Kasumi-1 (cell line): ENCODE results near the gene GDF9.

Experiments
- DNase-seq, 2 experiments: peaks; one replicate each; lab custom pipeline; 2025; lab: John Stamatoyannopoulos, UW

The GDF9 gene

GRCh38 chr5:132816554-132816953 is 49.7 kb downstream of the GDF9 start:
- no peak for DNase-seq

DNA sequence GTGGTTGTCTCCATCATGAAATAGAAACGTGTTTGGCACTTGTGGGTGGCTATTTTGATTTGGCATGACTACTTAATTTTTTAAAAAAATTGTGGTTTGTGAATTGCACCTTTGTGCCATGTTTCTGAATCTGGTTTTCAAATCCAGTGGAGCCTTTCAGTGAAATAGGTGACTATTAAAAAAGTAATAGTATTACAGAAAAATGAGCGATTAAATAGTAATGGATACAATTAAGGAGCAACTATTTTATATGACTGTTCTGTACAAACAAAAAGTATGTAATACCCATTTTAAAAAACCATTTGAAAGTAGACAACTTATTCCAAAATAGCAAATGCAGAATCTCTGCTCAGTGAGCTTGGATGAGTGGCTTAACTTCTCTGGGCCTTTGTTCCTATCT is 50.2 kb downstream of the GDF9 start:
- DNase-seq: no peak

GRCh38 chr5:132815454-132815853 is 50.8 kb downstream of the GDF9 start:
- no peak for DNase-seq

- DNase-seq: no peak
Observed at GRCh38 chr5:132814503-132815294, 51.6 kb downstream of the GDF9 start.

DNA sequence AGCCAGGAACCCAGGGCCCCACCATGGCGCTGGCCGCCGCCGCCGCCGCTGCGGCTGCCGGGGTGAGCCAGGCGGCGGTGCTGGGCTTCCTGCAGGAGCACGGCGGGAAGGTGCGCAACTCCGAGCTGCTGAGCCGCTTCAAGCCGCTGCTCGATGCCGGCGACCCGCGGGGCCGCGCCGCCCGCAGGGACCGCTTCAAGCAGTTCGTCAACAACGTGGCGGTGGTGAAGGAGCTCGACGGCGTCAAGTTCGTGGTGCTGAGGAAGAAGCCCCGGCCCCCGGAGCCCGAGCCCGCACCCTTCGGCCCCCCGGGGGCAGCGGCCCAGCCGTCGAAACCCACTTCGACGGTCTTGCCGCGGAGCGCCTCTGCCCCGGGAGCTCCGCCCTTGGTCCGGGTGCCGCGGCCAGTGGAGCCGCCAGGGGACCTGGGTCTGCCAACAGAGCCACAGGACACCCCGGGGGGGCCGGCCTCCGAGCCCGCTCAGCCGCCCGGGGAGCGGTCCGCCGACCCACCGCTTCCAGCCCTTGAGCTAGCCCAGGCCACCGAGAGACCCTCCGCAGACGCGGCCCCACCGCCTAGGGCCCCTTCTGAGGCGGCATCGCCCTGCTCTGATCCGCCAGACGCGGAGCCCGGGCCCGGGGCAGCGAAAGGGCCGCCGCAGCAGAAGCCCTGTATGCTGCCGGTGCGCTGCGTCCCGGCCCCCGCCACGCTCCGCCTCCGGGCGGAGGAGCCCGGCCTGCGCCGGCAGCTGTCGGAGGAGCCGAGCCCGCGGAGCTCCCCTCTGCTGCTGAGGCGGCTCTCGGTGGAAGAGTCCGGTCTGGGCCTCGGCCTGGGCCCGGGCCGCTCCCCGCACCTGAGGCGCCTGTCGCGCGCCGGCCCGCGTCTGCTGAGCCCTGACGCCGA is 52.4 kb downstream of the GDF9 start:
- no peak for DNase-seq

DNA sequence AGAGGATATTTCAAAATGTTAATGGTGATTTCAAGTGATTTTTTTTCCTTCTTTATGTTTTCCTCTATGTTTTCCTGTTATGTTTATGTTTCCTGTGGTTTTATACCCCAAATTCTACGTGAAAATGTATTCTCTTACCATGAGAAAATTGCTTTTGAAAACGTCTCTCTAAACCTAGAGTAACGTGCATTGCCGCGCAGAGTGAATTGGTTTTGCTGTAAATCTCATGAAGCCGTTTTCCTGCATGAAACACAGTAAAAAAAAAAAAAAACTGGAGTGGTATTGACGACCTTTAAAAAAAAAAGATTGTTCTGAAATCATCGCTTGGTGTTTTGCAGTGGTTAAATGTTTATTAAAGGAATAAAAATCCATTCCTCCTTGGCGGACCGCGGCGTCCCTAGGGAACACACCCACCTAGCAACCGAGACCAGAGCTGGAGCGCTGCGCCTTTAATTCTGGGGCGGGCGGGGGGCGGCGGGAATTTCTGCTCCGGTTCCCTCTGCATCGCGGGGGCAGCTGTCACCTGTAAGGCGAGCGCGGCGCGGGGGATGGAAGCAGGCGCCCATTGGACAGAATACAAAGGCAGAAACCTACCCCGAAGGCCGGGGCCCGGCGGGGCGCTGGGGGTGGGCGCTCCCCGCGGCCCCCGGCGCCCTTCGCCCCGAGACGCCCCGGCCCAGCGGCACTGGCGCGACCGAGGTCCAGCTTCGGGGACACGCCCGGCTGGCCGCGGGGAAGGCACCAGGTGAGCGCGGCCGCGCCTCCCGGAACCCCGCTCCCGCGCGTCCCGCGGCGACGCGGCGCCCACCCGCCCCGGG is 53.3 kb downstream of the GDF9 start, which contains the start of gene SOWAHA:
Gene SOWAHA (plus strand): TSS at position 522 of the 818 bp plus-strand sequence. CDS start 320 bp downstream, outside the sequence.
- DNase-seq: no peak

DNA sequence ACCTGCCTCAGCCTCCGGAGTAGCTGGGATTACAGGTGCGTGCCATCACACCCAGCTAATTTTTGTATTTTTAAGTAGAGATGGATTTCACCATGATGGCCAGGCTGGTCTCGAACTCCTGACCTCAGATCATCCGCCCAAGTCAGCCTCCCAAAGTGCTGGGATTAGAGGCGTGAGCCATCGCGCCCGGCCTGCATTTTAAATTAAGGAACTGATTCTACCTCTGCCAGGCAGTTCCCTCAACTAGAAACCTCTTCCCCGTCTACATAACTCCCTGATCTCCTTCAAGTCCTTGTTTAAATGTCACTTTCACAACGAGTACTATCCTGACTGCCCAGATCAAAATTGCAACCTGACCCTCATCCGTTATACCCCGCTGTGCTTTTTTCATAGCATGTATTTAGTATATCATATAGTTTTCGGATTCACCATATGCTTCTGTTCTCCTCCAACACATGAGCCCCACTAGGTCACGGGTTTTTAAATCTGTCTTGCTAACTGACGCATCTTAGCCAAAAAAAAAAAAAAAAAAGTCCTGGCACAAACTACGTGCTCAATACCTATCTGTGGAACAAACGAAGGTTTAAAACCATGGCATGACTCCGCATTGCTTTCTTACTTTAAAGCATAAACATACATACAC is 54.0 kb downstream of the GDF9 start:
- no peak for DNase-seq
